HEK293T (cell line): ENCODE results near the gene ACP3.

Experiments
- ELF4 ChIP-seq: fragments of 450-650 bp; IDR thresholded peaks from 2 replicates; pipeline ENCODE4 v1.6.1; 2017; ENCODE audit warnings: antibody characterized with exemption
- PKNOX1 ChIP-seq: fragments of 450-650 bp; IDR thresholded peaks from 2 replicates; pipeline ENCODE4 v1.6.1; 2016
- SP1 ChIP-seq: fragments of 450-650 bp; IDR thresholded peaks from 2 replicates; pipeline ENCODE4 v1.6.1; 2017
- SUZ12 ChIP-seq: fragments of 450-650 bp; IDR thresholded peaks from 2 replicates; pipeline ENCODE4 v1.6.1; 2016; ENCODE audit warnings: mild to moderate bottlenecking

GRCh38 chr3:132332508-132332907 is 15.3 kb downstream of the ACP3 start:
- no peak for TF ChIP-seq PKNOX1
- no peak for TF ChIP-seq SUZ12
- no peak for TF ChIP-seq ELF4
- TF ChIP-seq SP1: no peak
